Activated T-cell treated with anti-CD3 and anti-CD28 coated beads for 48 hours (primary cell): ENCODE data around the gene CEP170B.
"Not testable (repeated sequence)": the region's sequence is repeated elsewhere in the genome, so short reads cannot be mapped to it uniquely, and the experiment has no call there.

ENCODE experiments used
- DNase-seq: peaks from one replicate; pipeline ENCODE4 v3.0.0-alpha.2; 2020; ENCODE audit warnings: low read depth

The CEP170B gene

DNA sequence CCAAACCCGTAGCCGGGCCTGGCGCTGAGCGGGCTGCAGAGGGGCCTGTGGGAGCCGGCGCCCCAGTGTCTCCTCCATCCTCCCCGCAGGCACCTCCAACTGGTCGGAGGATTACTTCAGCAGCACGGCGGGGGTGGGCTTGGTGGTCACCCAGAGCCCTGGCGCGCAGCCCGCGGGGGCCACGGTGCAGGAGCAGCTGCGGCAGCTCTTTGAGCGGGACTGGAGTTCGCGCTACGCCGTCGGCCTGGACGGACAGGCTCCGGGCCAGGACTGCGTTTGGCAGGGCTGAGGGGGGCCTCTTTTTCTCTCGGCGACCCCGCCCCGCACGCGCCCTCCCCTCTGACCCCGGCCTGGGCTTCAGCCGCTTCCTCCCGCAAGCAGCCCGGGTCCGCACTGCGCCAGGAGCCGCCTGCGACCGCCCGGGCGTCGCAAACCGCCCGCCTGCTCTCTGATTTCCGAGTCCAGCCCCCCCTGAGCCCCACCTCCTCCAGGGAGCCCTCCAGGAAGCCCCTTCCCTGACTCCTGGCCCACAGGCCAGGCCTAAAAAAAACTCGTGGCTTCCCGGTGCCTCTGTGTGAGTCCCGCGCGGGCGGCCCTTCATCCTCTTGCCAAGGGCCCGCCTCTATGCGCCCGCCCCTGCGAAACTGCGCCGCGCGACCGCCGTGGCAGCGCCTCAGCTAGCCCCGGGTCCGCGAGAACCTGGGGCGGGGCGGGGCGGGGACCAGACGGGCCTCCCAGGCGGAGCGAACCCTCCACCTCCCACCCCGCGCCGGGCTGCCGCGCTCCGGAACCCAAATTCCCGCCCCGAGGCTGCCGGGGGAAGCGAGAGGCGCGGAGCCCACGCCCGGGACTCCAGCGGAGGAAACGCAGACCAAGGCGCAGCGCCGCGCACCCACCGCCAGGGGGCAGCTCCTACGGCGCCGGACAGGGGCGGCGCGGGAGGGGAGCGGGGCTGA lies 67.9 kb downstream of the CEP170B start:
- DNase-seq, result peak; percentile 87

DNA sequence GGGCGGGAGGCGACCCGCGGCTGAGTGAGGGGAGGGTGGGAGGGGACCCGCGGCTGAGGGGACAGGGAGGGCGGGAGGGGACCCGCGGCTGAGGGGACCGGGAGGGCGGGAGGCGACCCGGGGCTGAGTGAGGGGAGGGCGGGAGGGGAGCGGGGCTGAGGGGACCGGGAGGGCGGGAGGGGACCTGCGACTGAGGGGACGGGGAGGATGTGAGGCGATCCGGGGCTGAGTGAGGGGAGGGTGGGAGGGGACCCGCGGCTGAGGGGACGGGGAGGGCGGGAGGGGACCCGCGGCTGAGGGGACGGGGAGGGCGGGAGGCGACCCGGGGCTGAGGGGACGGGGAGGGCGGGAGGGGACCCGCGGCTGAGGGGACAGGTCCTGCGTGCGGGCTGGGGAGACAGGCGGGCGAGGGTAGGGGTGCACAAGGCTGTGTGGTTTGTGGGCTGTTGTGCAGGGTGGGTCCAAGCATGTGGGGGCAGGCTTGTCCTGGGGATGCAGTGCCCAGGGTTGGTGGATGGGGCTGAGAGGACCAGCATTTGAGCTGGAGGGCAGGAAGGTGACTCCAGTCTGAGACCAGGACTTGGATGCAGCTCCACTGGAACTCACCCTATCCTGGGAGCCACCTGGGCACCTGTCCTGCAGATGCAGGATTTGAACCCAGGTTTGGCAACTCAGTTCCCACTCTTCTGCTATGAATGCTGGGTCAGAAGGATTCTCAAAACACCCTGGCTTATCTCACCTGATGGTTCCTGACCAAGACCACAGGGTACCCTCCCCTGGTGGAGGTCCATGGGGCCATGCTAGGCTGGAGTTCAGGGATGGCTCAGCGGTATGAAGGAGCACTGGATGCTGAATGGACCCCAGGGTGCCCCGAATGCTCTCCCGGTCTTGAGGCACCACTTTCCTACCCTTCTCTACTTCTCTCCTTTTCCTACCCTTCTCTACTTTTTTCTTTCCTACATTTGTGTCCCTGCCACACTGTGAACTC lies 69.0 kb downstream of the CEP170B start:
- DNase-seq, result no peak

- DNase-seq, result no peak
Measured at GRCh38 chr14:104935026-104935650, 70.1 kb downstream of the CEP170B start.

DNA sequence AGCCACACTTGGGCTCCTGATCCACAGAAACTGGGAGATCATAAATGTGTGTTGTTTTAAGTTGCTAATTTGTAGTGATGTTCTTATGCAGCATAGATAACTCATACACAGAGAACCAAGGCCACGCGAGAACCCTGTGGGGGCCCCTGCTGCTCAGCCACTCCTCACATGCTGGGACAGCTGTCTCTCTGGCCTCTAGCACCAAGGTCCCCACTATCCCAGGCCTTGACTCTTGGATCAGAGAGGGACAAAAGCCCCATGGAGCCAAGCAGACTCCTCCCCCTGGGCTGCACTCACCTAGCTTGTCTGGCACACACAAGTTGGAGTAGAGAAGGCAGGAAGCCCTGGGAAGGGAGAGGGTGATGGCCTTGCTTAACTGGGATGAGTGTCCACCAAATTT lies 70.9 kb downstream of the CEP170B start:
- no peak for DNase-seq

- DNase-seq, result no peak
Measured at GRCh38 chr14:104936361-104937155, 71.5 kb downstream of the CEP170B start.

GRCh38 chr14:104937161-104937560 lies 72.1 kb downstream of the CEP170B start:
- no peak for DNase-seq

DNA sequence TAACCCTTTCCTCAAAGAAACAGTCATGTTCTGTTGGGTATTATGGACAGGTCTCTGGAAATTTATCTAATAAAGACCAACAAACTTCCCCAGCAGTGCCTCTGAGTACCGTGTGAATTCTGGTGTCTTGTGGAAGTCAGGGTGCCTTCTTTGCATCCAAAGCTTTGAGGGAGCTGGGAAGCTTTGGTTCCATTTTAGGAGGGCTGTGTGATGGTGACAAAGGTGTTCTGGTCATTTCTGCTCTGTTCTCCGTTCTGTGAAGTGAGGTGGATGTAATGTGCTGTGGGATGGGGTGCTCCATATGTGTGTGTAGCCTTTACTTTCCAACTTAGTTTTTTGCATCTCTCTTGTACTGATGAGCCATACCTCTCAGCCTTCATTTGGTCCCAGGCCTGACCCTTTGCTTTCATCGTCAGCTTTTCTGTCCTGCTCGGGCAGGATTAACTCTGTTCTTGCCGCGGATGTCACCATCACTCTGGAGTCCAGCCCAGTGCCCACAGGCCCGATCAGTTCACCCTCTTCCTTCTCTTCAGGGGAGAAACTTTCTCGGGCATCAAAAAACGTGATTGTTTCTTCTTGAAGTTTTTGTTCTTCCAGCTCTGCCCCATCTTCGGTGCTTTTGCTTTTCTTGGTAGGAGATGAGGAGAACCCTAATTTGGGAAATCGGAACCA lies 72.8 kb downstream of the CEP170B start:
- no peak for DNase-seq

DNA sequence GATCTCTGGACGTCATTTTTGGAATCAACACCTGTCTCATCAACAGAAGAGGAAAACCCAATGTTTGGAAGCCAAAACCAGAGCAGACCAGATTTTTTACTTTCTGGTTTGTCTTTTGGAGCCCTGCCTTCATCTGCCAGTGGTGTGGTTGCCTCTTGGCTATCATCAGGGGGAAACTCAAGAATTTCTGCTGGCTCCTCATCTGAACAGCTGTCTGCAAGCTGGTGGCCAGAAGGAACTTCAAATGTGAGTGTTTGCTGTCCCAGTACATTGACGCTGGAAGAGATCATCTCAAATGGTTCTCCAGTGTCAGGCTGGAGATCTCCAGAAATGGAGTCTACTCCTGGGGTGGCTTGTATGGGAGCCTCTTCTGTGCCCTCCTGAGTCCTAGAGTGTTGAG lies 73.4 kb downstream of the CEP170B start:
- DNase-seq, result no peak

DNA sequence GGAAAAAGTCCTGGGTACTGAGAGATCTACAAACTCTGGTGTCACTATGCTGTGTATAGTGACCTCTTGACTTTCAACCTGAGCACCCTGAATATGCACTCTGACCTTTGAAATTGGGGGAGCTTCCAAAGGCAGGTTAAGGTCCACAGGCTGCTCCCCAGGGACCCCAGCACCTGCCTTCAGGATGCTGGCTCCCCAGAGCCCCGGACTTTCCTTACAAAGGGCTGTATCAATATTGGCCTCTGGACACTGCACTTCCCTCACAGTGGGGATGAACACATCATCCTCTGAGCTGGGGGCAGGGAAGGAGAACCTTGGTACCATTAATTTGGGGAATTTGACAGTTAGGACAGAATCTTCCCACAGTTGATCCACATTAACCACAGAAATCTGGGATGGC lies 73.9 kb downstream of the CEP170B start:
- DNase-seq, result no peak

DNA sequence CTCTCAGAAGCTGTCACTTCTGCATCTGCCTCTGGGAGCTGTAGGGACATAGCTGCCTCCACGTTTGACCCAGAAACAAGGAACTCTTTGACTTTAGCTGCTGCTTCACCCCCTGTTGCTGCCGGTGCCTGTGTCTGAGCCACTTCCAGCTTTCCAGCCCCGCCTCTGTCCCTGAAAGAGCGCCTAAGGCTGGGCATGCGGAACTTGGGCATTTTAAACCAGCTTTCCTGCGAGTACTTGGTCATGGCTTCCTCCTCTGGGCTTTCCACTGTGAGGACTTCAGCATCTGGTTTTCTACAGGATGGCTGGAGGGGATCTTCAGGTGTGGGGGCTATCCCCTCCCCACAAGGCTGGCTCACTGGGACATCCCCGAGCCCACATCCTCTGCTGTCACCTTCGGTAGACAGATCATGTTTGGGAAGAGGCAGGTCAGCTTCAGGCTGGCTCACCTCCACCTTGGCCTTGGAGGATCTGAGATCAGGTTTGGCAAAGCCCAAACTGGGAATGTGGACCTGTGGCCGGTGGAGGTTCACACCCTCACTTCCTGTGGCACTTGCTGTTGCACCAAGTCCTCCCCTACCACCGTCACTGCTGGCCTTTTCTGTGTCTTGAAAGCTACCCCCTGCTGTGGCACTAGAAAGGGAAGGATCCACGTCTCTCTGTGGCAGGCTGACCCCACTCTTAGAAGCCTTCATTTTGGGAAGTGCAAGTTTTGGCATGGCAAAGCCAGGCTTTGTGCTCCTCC lies 74.8 kb downstream of the CEP170B start:
- no peak for DNase-seq

DNA sequence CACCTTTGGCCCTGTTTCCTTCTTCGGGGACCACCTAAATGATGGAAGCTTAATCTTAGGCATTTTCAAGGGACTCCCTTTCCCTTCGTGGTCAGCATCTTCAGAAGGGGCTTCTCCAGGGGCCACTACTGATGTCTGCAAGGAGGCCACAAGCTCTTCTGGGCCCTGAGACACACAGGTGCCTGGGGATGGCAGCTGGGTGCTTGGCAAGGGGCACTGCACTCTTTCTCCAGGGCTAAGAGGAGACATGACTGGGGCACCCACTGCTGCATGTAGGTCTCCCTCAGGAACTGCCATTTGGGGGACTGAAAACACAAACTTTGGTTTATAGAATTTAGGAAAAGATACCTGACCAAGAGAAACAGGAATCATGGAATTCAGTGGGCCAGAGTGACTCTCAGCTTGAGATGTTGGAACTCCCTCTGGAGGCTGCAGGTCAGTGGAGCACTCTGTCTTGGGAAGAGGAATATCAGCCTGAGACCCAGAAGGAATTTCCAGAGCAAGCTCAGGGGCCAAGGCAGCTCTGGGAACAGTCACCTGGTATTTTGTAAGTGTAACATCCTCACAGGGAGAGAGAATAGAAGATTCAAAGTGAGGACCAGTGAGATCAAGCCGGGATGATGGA lies 75.6 kb downstream of the CEP170B start:
- DNase-seq, result no peak

GRCh38 chr14:104941508-104942365 lies 76.7 kb downstream of the CEP170B start:
- no peak for DNase-seq

DNA sequence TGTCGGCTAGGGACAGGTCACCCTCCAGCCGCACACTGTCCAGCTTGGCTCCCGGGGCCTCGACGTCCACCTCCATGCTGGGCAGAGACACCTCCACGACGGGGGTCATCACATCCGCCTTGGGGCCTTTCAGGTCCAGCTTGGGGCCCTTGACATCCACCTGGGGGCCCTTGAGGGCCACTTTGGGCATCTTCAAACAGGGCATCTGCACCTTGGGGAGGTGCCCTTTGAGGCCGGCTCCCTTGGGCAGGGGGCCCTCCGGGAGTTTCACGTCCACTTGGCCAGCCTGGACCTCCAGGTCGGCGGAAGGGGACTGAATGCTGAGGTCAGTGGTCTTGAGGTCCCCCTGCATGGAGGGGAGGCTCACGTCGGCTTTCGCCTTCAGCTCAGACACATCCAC lies 77.5 kb downstream of the CEP170B start:
- no peak for DNase-seq

GRCh38 chr14:104943216-104944015 lies 78.3 kb downstream of the CEP170B start:
- DNase-seq, result not testable (repeated sequence)

GRCh38 chr14:104944016-104944308 lies 78.9 kb downstream of the CEP170B start:
- not testable (repeated sequence) for DNase-seq

GRCh38 chr14:104944436-104945205 lies 79.6 kb downstream of the CEP170B start:
- DNase-seq, result not testable (repeated sequence)

- not testable (repeated sequence) for DNase-seq
Measured at GRCh38 chr14:104945266-104945665, 80.2 kb downstream of the CEP170B start.
